GM18508 (cell line): ENCODE measurements around the gene CIT.

ENCODE experiments used
- ATAC-seq: cut with Tn5 transposase; IDR thresholded peaks from one replicate; pipeline ENCODE4 v1.9.1; 2021; ENCODE audit warnings: moderate number of reproducible peaks; ENCODE audit not compliant: insufficient read depth, unreplicated experiment

CIT gene

DNA sequence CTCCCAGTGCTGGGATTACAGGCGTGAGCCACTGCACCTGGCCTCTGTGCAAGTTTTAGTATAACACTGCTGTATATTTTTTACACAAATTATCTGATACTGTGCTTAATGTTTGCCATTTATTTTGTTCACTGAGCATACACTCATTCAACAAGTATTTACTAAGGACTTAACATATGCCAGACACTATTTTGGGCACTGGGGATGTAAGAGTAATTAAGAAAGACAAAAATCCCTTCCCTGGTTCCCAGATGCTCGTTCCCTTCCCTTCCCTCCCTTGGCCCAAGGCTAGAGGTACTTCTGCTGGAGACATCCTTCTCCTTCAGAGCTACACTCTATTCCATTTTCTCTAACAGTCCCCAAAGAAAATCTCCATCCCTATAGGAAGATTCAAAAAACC, 12.5 kb downstream of the CIT start:
- ATAC-seq, result no peak

DNA sequence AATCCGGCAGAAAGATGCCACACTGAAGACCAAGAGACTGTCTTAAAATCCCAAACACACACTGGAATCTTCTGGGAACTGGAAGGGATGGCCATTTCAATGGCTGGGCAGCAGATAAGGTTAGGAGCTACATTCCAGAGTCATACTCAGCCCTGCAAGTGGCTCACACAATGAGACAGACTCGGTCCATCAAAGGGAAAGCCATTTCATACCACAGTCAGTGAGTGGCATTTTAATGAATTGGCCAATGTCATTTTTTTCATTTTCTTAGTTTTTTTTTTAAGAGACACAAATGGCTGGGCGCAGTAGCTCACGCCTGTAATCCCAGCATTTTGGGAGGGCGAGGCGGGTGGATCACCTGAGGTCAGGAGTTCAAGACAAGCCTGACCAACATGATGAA, 17.9 kb downstream of the CIT start:
- ATAC-seq, result no peak

DNA sequence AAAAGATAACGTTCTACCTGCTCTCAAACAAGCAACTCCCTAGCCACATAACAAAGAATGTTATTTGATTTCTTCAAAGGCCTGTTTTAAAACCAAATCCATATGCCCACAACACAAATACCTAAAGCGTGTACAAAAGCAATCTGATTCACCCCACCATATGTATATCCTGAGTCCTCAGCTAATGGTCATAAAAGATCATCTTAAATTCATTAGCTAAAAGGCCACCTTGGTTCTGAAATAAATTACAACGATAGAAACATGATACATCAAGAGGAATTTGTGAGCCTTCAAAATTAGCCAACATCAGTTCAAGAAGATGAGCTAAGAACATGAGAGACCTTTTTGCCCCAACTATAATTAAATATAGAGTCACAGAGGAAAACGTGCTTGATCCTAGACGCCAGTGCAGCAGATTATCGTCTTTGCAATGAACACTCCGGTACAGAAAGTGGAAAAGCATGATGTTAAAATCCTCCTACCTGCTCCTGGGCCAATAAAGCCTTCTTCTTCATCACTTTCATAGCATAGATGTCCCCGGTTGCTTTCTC, 20.0 kb downstream of the CIT start:
- ATAC-seq, result no peak

DNA sequence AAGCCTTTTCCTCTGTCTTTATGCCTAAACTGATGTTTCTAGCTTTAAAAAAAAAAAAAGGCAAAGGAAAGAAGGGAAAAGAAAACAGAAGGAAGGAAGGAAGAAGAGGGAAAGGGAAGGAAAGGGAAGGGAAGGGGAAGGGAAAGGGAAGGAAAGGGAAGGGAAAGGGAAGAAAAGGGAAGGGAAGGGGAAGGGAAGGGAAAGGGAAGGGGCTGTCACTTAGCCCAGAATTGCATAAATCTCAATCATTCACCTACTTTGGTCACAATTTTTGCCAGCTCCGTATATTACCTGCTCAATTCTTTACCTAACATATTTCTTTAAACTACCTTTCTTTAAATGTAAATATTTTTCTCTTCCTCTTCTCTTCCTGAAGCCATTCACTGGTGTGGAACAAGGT, 26.8 kb downstream of the CIT start:
- no peak for ATAC-seq

DNA sequence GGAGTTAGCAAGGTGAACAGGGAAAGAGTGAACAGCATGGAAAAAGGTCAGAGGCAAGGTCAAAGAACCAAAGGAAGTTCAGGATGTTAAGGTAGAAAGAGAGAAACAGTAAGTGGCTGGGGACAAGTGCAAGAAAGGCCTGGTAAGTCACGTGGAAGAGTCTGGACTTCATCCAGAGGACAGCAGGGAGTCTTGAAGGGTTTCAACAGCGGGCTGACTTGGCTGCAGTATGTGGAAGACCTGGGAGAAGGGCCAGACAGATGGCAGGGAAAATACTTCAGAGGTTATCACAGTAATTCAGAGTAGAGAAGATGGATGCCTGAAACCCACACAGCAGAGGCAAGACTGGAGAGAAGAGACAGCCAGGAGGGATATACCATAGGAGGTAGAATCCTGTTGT, 34.0 kb downstream of the CIT start:
- ATAC-seq, result no peak

DNA sequence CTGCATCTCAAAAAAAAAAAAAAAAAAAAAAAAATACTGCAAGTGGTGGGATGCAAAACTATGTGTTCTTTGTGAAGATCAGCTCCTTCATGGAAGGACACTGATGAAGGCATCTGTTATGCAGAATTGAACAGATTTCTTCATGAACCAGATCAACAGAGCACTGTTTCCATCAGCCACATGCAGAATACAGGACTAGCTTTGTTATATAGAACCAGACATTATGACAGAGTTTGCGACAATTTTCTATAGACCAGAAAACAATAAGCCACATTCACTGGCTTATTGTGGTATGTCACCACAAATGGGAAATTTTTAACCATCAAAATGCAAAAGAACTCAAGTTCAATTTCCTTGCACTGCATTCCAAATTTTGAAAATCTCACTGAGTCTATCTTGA, 34.7 kb downstream of the CIT start:
- ATAC-seq, result no peak

DNA sequence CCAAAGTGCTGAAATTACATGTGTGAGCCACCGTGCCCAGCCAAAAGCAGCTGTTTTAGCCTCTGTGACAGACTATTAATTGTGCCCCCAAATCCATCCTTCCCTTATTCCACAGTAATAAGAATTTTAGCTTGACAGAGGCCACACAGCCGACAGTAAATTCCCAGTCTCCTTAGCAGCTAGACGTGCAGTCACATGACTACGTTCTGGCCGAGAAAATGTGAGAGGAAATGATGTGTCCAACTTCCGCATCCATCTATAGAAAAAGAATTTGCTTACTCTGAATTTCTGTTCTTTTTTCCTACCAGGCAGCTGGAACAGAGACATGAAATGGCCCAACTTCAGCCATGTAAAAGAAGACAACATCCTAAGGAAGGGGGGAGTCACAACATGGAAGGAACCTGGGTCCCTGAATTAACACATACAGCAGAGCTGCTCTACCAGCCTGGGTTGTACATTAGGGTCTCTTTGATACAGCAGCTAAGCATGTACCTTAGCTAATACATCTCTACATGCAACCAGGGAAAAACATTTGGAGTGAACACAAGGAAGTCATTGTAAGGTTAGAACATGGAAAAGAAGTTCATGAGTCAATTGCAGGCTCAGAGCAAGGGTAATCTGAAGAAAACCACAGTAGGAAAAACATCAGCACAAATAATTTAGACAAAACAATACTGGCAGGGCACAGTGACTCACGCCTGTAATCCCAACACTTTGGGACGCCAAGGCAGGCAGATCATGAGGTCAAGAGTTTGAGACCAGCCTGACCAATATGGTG, 35.5 kb downstream of the CIT start:
- ATAC-seq, result no peak

DNA sequence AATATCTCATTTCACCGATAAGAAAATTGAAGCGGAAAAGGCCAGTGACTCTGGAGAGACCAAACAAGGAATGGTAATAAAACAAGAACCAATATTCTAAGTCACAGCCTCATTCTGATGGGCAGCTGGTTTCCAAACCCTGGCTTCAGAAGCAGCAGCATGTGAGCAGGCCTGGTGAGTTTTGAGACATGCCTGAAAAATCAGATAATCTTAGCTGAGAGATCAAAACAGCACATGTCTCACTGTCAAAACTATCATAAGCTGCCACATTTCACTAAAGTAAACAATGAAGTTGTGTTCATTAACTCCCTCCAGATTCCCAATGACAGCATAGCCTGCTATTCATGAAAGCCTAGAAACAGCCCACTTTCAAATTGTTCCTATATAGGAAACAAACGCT, 36.5 kb downstream of the CIT start:
- ATAC-seq, result no peak

DNA sequence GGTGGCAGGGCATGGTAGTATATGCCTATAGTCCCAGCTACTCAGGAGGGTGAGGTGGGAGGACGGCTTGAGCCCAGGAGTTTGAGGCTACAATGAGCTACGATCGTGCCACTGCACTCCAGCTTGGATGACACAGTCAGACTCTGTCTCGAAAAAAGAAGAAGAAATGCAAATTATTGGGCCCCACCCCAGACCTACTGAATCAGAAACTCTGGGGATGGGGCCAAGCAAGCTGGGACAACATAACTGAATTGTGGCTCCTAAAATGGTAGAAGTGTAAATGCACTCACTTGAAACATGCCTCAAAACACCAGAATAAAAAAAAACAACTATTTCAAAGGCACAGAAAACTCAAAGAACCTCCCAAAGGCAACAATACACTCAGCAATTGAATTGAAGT, 37.0 kb downstream of the CIT start:
- ATAC-seq, result no peak

DNA sequence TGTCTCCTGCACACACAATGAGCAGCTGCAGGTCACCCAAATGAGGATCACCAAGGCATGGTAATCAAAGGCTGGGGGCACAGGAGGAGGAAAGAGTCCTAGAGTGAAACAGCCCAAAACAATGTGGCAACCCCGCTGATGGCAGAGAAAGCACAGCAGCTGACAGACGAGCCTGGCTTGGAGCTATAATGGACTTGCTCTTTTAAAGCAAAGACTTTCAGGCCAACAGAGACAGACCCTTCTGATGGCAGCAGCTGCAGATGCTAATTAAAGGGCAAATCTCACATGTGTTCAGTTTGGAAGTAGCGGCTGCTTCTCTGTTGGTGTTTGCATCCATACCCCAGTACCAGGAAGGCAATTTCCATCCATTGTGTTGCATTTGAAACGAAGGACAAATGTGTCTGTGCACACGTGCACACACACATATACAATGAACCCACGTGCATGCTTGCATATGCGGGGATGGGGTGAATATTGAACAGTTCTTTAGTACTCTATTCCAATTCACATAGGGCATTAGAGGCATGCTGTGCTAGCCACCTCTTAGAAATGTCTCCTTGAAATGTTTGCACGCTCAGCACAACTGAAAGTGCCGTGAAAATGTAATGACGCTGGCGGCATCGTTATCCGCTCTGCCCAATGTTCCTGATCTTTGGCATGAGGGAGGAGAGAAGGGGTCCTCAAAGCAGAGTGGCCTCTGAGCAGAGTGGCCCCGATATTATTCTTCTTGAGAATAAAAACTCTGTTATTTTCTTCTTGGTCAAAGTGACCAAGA, 38.1 kb downstream of the CIT start:
- no peak for ATAC-seq

DNA sequence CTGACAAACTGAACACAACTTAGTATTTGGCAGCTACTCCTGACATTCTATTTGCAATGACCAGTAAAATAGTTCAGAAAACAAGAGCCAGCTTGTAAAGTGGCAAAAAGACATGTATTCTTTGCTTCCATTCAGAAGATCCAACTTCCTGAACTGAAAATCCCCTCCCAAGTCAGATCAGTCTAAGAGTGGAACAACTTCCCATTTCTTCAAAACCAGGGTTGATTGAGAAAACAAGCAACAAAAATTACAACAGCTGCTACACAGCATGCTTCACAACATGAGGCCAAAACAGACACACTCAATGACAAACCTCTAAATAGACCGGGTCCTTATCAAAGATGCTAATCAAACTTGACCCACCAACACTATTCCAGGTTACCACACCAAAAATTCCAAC, 40.3 kb downstream of the CIT start:
- ATAC-seq, result no peak

DNA sequence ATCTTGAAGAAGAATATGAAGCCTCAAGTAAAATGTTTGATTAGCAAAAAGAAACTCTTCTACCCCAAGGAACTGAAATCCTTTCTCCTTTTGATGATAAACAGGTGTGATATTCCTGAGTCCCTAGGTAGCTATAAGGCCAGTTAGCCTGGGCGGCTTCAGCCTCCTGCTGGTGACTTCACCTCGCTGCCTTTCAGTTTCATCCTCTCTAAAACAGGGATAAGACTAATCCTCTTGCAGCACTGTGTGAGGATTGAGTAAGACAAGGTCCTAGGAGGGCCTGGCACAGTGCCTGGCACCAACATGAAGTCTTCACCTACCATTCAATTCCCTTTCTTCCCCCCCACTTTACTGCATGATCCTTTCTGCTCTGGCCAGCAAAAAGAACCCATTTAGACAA, 42.1 kb downstream of the CIT start:
- ATAC-seq, result no peak

DNA sequence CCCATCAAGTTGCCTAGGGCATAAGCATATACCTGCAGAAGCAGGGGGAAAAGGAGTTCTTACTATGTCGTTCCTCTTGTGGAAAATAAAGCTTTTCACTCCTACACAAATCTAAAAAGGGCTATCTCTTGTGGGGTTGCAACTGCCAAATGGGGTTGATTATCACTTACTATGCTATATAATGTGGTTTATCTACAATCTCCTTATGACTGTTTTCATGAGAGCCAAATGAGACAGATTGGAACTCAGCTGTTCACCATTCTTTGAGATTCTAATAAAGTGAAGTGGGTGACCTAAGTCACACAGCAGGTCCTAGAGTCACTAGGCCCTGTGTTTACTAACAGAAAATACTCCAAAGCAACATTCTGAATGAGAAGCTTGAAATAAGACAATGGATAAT, 47.7 kb downstream of the CIT start:
- no peak for ATAC-seq

DNA sequence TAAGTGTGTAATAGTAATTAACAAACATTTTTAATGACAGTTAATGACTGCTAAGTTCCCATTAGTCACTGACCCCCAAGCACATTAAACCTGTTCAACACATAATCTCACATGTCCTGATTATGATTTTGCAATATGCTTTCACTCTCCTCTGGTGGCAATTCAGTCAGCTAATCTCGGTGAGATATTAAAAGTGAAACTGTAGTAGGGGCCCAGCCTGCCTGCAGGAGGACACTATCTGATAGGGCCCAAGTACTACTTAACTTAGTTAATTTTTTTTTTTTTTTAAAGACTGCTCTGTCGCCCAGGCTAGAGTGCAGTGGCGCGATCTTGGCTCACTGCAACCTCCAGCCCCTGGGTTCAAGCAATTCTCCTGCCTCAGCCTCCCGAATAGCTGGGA, 48.8 kb downstream of the CIT start:
- ATAC-seq, result no peak

DNA sequence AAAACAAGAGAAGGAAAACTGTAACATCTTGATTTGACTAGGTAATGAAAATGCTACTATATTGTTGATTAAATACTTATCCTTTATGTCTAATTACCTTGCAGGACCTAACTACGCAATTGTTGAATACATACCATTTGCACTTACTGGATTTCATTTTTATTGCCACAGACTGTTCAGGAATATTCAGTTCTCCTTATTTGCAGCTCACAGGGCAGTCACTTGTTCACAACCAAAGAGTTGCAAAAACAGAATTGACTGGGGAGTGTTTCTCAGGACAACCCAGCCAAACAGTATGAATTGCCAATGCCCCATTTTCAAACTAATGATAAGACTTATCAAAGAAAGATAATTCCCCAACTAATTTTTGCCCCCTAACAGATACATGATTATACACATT, 49.4 kb downstream of the CIT start:
- no peak for ATAC-seq

DNA sequence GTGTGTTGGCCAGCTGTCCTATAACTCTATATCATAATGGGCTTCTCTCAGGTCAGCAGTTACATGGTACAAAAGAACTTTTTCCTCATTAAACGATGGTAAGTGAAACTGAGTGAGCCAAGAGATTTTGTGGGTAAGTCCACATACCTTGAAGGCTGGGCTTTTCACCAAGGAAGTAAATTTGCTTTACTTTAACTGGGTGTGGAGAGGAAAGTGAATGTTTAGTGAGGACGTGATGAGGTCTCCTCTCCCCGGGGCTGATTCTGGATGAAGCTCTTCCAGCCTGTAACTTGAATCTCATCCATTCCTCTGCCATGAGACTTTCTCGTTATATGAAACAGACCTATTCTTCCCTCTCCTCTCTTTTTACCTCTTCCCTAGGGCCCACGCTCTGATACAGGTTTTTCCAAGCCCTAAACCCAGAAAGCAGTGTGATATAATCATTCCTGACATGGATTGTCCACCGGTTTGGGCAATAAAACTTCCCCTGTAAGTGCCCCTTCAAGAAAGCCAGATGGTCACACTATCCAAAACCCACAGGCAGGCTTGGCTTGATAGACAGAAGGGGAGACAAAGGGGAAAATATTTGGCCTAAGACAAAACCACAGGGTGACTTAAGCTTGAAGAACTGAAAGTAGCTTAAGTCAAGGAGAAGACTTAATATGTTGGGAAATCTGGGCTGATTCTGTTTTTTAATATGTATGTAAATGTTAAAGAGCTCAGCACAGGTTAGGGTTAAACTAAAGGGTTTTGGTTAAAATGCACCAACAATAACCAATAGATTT, 50.3 kb downstream of the CIT start:
- no peak for ATAC-seq

DNA sequence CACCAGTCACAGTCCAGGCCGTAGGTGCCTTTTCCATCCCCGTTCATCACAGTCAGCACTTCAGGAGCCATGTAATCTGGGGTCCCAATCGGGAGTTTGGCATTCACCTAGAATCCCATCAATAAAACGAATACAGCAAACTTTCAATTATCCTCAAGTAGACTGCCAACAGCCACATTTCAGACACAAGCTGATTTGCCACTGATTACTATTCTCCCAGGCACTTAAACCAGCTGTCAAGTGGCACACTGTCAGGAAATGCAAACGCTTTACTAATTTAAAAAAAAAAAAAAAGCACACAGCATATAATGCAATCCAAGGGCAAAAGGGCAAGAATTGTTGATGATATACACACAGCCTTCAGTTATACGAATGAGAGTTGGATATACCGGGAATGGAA, 51.9 kb downstream of the CIT start:
- ATAC-seq, result no peak

DNA sequence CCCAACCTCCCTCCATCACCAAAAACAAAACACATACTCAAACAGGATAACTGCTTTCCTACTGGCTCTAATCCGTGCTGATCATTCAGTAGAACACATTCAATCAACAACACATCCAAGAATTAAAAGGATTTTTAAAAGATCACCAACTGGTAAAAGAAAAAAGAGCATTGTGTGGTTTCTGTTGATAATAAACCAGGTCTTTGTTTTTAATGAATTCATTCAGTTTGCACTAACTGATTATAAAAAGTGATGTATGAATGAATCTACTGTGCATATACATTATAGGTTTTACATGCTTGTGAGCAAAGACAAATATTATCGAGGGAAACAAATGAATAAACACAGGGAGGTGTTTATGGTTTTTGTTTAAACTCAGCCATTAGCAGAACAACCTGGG, 55.1 kb downstream of the CIT start:
- ATAC-seq, result no peak

DNA sequence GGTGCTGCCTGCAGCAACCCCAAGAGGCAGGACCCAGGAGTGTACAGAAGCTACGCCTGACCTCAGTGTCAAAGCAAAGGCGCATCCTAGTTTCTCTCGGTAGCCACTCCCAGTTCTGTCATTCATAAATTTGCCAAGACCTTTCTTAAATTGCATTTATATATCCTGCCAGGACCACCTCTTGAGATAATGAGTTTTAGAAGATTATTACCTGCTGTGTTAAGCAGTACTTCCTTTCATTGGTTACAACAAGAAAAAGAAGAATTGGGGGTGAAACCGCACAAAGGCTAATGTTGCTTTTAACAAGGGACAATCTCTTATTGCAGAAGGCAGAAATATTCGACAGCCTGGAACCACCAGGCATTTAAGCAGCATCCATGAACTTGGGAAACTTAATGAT, 57.8 kb downstream of the CIT start:
- ATAC-seq, result no peak

DNA sequence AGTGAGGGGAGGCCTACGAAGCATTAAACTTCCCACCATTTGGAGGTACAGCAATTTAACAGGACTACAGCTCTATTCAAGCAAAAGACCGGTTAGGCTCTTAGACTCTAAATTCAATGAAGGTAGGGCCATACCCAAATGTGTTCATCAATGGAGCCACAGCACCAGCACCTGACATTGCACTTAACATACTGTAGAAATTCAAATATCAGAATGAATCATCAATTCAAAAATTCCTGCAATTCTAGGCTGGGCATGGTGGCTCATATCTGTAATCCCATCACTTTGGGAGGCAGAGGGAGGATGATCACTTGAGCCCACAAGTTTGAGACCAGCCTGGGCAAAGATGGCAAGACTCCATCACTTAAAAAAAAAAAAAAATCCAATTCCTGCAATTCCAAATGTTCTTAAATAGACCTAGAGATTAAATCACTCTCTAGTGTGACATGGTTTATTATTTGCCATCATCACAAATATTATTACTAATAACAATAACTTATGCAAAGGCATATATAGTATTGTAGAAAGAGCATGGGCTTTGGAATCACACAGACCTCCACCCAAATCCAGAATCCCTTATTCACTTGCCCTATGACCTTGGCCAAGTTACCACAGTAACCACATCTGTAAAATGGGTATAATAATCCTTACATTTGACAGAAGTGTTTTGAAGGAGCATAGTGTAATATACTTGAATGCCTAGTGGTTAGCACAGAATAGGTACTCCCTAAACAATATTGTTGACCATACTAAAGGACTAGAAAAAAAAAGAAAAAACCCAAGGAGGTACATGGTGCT, 59.4 kb downstream of the CIT start:
- no peak for ATAC-seq
